ENCODE results near the gene SEPTIN2. TPM values are rescaled to one million over a fixed set of nuclear protein-coding genes. Genes with fewer than 3 reads are reported as not detected.

SEPTIN2 gene
- 264 TPM for total RNA-seq
- long read RNA-seq, transcript SEPT2-204 (13 exons, 3,701 nt), result minor isoform, 19 of 625 reads
- long read RNA-seq, transcript SEPT2-203 (13 exons, 3,315 nt), result major isoform, 418 of 625 reads
- long read RNA-seq, partial matches to known transcripts, result 41 of 625 reads
- long read RNA-seq, other reads (novel, unspliced or antisense), result 141 of 625 reads

DNA sequence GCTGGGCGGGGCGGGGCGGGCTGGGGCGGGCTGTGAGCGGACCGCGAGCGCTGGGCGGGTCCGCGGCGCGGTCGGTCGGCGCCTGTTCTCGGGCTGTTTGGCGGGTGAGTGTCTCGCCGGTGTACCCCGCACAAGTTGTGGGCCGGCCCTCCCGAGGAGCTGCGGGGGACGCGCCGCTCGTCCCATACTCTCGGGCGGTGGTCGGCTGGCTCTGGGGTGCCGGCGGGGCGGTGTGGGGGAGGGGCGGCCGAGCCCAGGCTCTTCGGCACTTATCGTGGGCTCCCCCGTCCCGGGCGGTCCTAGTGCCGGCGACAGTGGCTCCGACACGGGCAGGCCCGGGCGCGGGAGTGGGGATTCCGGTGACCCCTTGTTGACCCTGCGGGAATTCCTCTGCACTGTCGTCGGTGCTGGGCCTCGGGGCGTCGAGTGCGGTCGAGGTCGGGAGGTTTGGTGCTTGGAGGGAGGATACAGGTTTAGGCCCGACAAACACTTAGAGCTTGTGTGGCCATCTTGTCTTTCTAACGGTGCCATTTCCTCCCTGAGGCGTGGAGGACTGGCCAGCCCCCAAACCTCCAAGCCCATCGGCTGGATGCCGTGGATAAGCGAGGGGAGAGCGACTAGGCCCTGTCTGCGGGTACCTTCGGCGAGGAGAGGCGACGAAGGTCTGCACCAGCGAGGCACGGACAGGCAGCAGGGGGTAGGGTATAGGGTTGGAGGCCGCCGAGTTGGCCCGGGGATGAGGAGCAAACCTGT, at the start of gene SEPTIN2:
Gene SEPTIN2, plus strand, starts transcription at position 47 of the 753 bp plus-strand sequence. CDS start 8,308 bp downstream, outside the sequence.
- TF ChIP-seq, protein P1, sequence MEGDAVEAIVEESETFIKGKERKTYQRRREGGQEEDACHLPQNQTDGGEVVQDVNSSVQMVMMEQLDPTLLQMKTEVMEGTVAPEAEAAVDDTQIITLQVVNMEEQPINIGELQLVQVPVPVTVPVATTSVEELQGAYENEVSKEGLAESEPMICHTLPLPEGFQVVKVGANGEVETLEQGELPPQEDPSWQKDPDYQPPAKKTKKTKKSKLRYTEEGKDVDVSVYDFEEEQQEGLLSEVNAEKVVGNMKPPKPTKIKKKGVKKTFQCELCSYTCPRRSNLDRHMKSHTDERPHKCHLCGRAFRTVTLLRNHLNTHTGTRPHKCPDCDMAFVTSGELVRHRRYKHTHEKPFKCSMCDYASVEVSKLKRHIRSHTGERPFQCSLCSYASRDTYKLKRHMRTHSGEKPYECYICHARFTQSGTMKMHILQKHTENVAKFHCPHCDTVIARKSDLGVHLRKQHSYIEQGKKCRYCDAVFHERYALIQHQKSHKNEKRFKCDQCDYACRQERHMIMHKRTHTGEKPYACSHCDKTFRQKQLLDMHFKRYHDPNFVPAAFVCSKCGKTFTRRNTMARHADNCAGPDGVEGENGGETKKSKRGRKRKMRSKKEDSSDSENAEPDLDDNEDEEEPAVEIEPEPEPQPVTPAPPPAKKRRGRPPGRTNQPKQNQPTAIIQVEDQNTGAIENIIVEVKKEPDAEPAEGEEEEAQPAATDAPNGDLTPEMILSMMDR (IDR thresholded peaks at IDR 0.05), result no peak
- no peaks in the 10 kb centered on the region for H3K27me3 ChIP-seq
- H3K4me3 ChIP-seq, result peak within 1 kb of the TSS; percentile 84
- H3K9me3 ChIP-seq, result no peaks in the 10 kb centered on the region
- ATAC-seq (peak; percentile 65), DNase-seq (peak; percentile 93)
- H3K4me1 ChIP-seq, result peaks cover 56% of the 10 kb centered on the region
- peak within 1 kb of the TSS; percentile 99 for H3K27ac ChIP-seq
- intact Hi-C loops (cut with DNase I), result no loop called here
- no peaks in the 10 kb centered on the region for H3K36me3 ChIP-seq

DNA sequence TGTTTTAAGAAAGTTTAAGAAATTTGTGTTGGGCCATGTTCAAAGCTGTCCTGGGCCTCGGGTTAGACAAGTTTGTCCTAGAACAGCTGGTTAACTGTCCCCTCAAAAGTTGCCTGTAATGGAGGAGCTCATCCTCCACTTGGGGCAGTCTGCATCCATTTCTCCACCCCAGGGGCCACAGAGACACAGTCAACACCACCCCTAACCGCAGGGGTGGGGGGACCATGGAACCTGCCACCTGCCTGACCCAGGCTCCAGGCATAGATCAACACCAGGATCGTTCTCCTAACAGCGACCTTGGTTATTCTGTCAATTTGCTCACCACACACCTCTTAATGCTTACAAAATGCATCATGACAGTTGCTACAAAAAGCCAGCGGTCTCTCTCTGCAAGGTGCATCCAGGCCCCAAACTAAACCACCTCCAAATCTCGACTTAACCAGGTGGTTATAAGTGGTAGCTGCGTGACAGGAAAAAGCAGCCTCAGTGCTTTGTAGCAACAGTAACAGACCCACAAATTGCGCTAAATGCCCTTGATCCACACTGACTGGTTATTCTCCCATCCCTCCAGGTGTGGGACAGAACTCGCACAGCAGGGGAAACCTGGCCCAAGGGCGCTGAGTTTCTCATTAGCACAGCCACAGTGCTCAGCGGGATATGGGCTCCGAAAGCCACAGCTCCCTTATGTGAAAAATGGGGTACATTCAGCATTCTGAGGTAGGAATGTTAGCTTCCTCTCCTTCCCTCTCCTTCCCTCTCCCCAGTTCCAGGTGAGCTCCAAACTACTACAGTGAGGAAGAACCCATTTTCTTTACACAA, 48.3 kb upstream of the SEPTIN2 start:
- H3K27ac ChIP-seq, result no peak overlapping the region
- DNase-seq (no peak), ATAC-seq (no peak)
- H3K36me3 ChIP-seq, result peaks cover 66% of the 10 kb centered on the region
- H3K4me3 ChIP-seq, result no peak overlapping the region
- H3K9me3 ChIP-seq, result no peaks in the 10 kb centered on the region
- intact Hi-C loops (cut with DNase I), result no loop called here
- TF ChIP-seq, protein P1 (IDR thresholded peaks at IDR 0.05), result no peak
- H3K4me1 ChIP-seq, result peaks cover 30% of the 10 kb centered on the region
- H3K27me3 ChIP-seq, result no peaks in the 10 kb centered on the region

DNA sequence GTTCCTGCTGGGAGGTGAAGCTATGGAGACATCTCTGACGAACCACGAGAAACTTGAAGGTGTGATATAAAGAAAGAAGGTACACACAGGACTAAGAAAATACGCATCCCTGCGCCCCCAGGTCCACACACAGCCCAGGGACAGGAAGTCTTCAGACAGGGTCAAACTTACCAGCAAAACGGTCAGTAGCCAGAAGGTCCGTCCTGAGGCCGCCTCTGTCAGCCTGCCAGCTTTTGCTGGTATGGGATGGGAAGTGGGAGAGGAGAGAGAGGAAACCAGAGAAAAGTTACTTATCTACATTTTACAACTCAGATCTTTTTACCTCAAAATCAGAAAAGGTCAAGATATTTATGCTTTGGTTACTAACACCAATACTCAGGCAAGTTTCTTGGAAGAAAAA, 47.4 kb upstream of the SEPTIN2 start:
- no peaks in the 10 kb centered on the region for H3K27me3 ChIP-seq
- TF ChIP-seq, protein P1 (IDR thresholded peaks at IDR 0.05), result no peak
- H3K9me3 ChIP-seq, result no peaks in the 10 kb centered on the region
- peaks cover 58% of the 10 kb centered on the region for H3K36me3 ChIP-seq
- intact Hi-C loops (cut with DNase I), result no loop called here
- no peak overlapping the region for H3K27ac ChIP-seq
- ATAC-seq (no peak), DNase-seq (no peak)
- no peak overlapping the region for H3K4me3 ChIP-seq
- peaks cover 35% of the 10 kb centered on the region for H3K4me1 ChIP-seq

DNA sequence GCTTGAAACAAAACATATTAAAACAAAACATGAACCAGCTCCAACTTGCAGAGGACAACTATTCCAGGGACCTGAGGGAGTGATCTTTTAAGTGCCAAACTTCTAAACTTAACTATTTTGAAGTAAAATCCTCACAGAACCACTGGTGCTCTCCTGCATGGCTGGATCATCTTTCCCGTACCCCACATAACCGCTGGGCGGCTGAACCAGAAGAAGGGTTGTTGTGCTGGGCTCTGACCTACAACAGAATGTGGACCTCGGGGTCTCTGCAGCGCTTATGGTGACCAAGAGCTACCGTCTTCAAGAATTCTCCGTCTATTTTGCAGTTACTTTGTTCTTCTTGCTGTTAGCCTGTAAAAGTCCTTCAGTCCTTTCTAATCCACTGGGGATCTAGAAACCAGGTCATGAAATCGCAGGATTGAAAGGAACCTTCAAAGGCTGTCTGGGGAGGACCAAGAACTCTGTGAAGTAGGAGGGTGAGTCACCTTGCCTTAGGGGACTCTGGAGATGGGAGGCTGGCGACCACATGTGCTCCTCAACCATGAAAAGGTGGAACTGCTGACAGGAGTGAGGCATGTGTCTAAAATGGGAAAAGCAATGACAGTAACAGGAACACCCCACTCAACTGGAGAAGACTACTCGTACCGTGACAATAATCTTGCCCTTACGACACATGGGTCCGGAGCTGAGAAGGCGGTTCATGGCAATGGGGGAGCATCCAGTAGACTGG, 46.8 kb upstream of the SEPTIN2 start:
- Histone ChIP-seq H3K4me1 (peaks cover 38% of the 10 kb centered on the region), H3K27ac (no peak overlapping the region), H3K9me3 (no peaks in the 10 kb centered on the region), H3K4me3 (no peak overlapping the region), H3K27me3 (no peaks in the 10 kb centered on the region), H3K36me3 (peaks cover 52% of the 10 kb centered on the region)
- TF ChIP-seq, protein P1 (IDR thresholded peaks at IDR 0.05), result no peak
- intact Hi-C loops (cut with DNase I), result no loop called here
- DNase-seq (no peak), ATAC-seq (no peak)

Data from upper lobe of right lung (tissue), 1 donor.